HL-60/S4 treated with phorbol 12-myristate 13-acetate at 8.2 ng/mL for 4 days and 3 days (cell line): ENCODE results near the gene TRAPPC2.

ENCODE experiments used
- in situ Hi-C: fragments of 300-500 bp; cut with MboI; formaldehyde crosslinking; loops from 2 replicates; pipeline ENCODE4 v1.15.0; 2022; ENCODE audit warnings: low sequenced_read_pairs

TRAPPC2 gene

GRCh38 chrX:13673016-13673415, 61.4 kb downstream of the TRAPPC2 start:
- in situ Hi-C loops, result loop anchor here (25.0 kb wide), 1 partner anchor 364 kb away; the partner anchor contains the start of gene GEMIN8

- in situ Hi-C loops, result loop anchor here (25.0 kb wide), 1 partner anchor 367 kb away; the partner anchor contains the start of gene GEMIN8
Measured at GRCh38 chrX:13670197-13670596, 64.2 kb downstream of the TRAPPC2 start.

- in situ Hi-C loops, result loop anchor here (25.0 kb wide), 1 partner anchor 368 kb away; the partner anchor contains the start of gene GEMIN8
Measured at GRCh38 chrX:13669755-13670154, 64.7 kb downstream of the TRAPPC2 start.

GRCh38 chrX:13669246-13669737, 65.1 kb downstream of the TRAPPC2 start:
- in situ Hi-C loops, result loop anchor here (25.0 kb wide), 1 partner anchor 368 kb away; the partner anchor contains the start of gene GEMIN8

GRCh38 chrX:13667919-13668318, 66.5 kb downstream of the TRAPPC2 start:
- in situ Hi-C loops, result loop anchor here (25.0 kb wide), 1 partner anchor 369 kb away; the partner anchor contains the start of gene GEMIN8

GRCh38 chrX:13666836-13667235, 67.6 kb downstream of the TRAPPC2 start:
- in situ Hi-C loops, result loop anchor here (25.0 kb wide), 1 partner anchor 370 kb away; the partner anchor contains the start of gene GEMIN8

GRCh38 chrX:13664020-13664419, 70.4 kb downstream of the TRAPPC2 start:
- in situ Hi-C loops, result loop anchor here (25.0 kb wide), 1 partner anchor 373 kb away; the partner anchor contains the start of gene GEMIN8

GRCh38 chrX:13662355-13662791, 72.0 kb downstream of the TRAPPC2 start:
- in situ Hi-C loops, result loop anchor here (25.0 kb wide), 1 partner anchor 375 kb away; the partner anchor contains the start of gene GEMIN8
